Activated CD8-positive, alpha-beta memory T cell treated with anti-CD3 and anti-CD28 coated beads, Interleukin-2, amount 50 U/mL, for 4 hours (primary cell): ENCODE data around the gene TSPY2.
"Not testable (repeated sequence)": the region's sequence is repeated elsewhere in the genome, so short reads cannot be mapped to it uniquely, and the experiment has no call there.

Experiments
- DNase-seq: peaks from one replicate; pipeline ENCODE4 v3.0.0-alpha.2; 2020

TSPY2 gene, protein sequence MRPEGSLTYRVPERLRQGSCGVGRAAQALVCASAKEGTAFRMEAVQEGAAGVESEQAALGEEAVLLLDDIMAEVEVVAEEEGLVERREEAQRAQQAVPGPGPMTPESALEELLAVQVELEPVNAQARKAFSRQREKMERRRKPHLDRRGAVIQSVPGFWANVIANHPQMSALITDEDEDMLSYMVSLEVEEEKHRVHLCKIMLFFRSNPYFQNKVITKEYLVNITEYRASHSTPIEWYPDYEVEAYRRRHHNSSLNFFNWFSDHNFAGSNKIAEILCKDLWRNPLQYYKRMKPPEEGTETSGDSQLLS

DNA sequence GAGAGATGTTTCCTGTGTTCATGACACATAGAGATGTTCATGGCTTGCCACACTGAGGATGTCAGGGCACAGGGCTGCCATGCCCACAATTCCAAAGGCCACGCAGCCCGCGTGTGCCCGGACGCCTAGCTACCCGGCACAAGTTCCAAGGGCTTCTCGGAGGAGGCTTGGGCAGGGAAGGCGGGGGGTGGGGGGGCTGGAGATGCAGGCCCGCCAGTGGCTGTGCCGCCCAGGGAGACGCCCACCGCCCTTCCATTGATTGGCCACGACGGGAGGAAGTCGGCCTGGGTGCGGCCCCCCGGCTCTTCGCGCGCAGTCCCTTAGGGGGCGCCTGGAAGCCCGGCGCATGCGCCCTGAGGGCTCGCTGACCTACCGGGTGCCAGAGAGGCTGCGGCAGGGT is at the start of gene TSPY2:
Gene TSPY2, plus strand, starts transcription at position 301 of the 400 bp plus-strand sequence. Its CDS starts 46 bp downstream, at position 347.
- not testable (repeated sequence) for DNase-seq

DNA sequence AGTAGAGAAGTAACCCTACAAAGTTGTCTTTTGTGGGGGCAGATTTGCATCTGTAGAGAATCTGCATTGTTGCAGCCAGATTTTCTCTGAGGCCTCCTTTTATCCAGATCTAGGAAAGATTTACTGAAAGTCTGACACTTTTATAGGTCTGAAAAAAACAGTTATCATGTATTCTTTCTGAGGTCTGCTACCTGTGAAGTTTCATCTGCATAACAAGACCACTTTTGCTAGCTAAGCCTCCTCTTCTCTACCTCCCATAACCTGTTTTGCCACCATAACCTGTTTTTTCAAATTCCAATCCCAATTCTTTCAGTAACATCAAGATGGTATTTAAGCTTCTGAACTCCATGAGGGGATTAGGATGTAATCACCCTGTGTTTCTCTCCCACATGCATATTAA is 36.5 kb upstream of the TSPY2 start:
- not testable (repeated sequence) for DNase-seq

DNA sequence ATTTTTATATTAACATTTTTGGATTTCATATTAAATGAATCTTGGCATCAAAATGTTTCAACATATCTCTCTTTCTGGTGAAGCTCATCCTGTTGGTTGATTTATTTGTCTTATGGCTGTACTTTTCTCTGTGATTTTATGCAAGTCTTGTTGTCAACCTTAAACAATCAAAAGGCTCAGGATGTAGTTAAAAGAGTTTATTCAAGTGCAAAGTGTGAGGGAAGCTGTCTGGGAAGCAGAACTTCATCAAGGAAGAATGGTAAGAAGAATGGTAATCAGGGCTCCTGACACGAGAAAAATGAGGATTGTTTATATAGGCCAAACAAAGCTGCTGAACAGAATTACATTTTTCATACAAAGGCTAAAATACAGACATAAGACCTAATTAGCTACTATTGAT is 29.0 kb upstream of the TSPY2 start:
- DNase-seq, result not testable (repeated sequence)

DNA sequence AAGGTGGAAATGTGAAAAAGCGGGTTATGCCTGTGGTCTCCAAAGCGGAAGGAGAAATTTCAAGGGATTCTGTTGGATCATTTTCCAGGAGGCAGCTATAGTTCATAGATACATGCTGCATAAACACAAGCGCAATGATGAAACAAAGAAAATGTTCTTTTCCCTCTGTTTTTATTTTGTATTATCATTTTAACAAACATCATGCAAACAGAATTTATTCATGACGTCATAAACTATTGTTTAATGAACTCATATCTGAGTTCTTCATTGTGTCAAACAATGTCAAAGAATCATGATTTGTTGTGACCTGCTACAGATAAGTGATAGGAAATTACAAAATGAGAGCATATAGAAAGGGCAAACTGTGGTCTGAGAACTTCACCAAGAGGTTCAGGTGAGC is 23.8 kb downstream of the TSPY2 start:
- not testable (repeated sequence) for DNase-seq
